Neural cell (in vitro differentiated cells): ENCODE results near the gene COL4A1. TPM values are rescaled to one million over a fixed set of nuclear protein-coding genes. Genes with fewer than 3 reads are reported as not detected.

Experiments used
- H2AFZ ChIP-seq: fragments of 200-600, 300-800 bp; sonication (generic), shearing (Covaris generic); 2 replicates; pipeline ENCODE4 v1.6.0; 2014; ENCODE audit warnings: low read depth, mild to moderate bottlenecking, antibody characterized with exemption, low read length, moderate library complexity
- H3F3A ChIP-seq: fragments of 200-600 bp; shearing (Covaris generic); 2 replicates; pipeline ENCODE4 v1.6.1; 2016; ENCODE audit warnings: mild to moderate bottlenecking, moderate library complexity, mixed read lengths, antibody characterized with exemption, low read length; ENCODE audit not compliant: insufficient read depth, poor library complexity, severe bottlenecking
- H3K27ac ChIP-seq: fragments of 200-600, 300-800 bp; sonication (generic), shearing (Covaris generic); 2 replicates; pipeline ENCODE4 v1.5.1; 2014; ENCODE audit warnings: mild to moderate bottlenecking, low read length, moderate library complexity
- H3K27me3 ChIP-seq: fragments of 300-800, 200-600 bp; sonication (generic), shearing (Covaris generic); 2 replicates; pipeline ENCODE4 v1.6.0; 2014; ENCODE audit warnings: mild to moderate bottlenecking, low read depth, low read length, moderate library complexity; ENCODE audit not compliant: insufficient read depth
- H3K36me3 ChIP-seq: fragments of 300-800, 200-600 bp; sonication (generic), shearing (Covaris generic); 2 replicates; pipeline ENCODE4 v1.5.1; 2014; ENCODE audit warnings: mild to moderate bottlenecking, antibody characterized with exemption, low read length, moderate library complexity; ENCODE audit not compliant: insufficient read depth
- H3K4me2 ChIP-seq: fragments of 300-800, 200-600 bp; sonication (generic), shearing (Covaris generic); 2 replicates; pipeline ENCODE4 v1.6.0; 2014; ENCODE audit warnings: mild to moderate bottlenecking, low read length
- H3K4me3 ChIP-seq: fragments of 300-800, 200-600 bp; sonication (generic), shearing (Covaris generic); 2 replicates; pipeline ENCODE4 v1.5.1; 2014; ENCODE audit warnings: mild to moderate bottlenecking, low read length, moderate library complexity
- H3K79me2 ChIP-seq: fragments of 200-600 bp; shearing (Covaris generic); replicated peaks from 2 replicates; pipeline ENCODE4 v1.6.0; 2014; ENCODE audit warnings: mild to moderate bottlenecking, low read length, moderate library complexity; ENCODE audit not compliant: insufficient read depth
- H3K9ac ChIP-seq: fragments of 300-800, 200-600 bp; sonication (generic), shearing (Covaris generic); 2 replicates; pipeline ENCODE4 v1.6.1; 2016; ENCODE audit warnings: mild to moderate bottlenecking, low read length, mixed read lengths
- H3K9me2 ChIP-seq: fragments of 200-600 bp; shearing (Covaris generic); 2 replicates; pipeline ENCODE4 v1.6.1; 2016; ENCODE audit warnings: mild to moderate bottlenecking, low read length, mixed read lengths; ENCODE audit not compliant: insufficient read depth
- H3K9me3 ChIP-seq: fragments of 200-600, 300-800 bp; sonication (generic), shearing (Covaris generic); 2 replicates; pipeline ENCODE4 v1.6.1; 2016; ENCODE audit warnings: mild to moderate bottlenecking, mixed run types, low read length, moderate library complexity, mixed read lengths
- H4K20me1 ChIP-seq: fragments of 200-600 bp; shearing (Covaris generic); 2 replicates; pipeline ENCODE4 v1.6.1; 2016; ENCODE audit warnings: mild to moderate bottlenecking, mixed run types; ENCODE audit not compliant: insufficient read depth
- EP300 ChIP-seq: fragments of 450-650 bp; conservative IDR thresholded peaks from 2 replicates; pipeline ENCODE4 v1.6.1; 2014; ENCODE audit warnings: antibody characterized with exemption, mild to moderate bottlenecking, moderate library complexity; ENCODE audit not compliant: poor library complexity, severe bottlenecking
- EZH2 ChIP-seq: fragments of 200-600, 300-800 bp; shearing (Covaris generic), sonication (generic); IDR thresholded peaks from 2 replicates; pipeline ENCODE4 v1.6.1; 2014; ENCODE audit warnings: antibody characterized with exemption, low read length, borderline replicate concordance, mild to moderate bottlenecking; ENCODE audit not compliant: insufficient read depth, poor library complexity, severe bottlenecking
- POLR2AphosphoS5 ChIP-seq: IDR thresholded peaks from 2 replicates; pipeline ENCODE4 v1.6.1; 2012
- RAD21 ChIP-seq: fragments of 450-650 bp; conservative IDR thresholded peaks from 2 replicates; pipeline ENCODE4 v1.6.1; 2014; ENCODE audit warnings: antibody characterized with exemption, mild to moderate bottlenecking, moderate library complexity
- SMC3 ChIP-seq: fragments of 450-650 bp; conservative IDR thresholded peaks from 2 replicates; pipeline ENCODE4 v1.6.1; 2014; ENCODE audit warnings: antibody characterized with exemption, mild to moderate bottlenecking, moderate library complexity; ENCODE audit not compliant: poor library complexity
- TAF1 ChIP-seq: IDR thresholded peaks from 2 replicates; pipeline ENCODE4 v1.6.1; 2012; ENCODE audit warnings: low read depth
- polyA plus RNA-seq: library from polyadenylated mRNA; depleted of rRNA; stranded (reverse); fragments of >200 nt; gene quantifications from 2 replicates; pipeline ENCODE4 v1.2.3, GENCODE V29; 2014
- TF ChIP-seq, protein P1 (sequence below): fragments of 450-650 bp; IDR thresholded peaks from 2 replicates; pipeline ENCODE4 v1.5.1; 2014; ENCODE audit warnings: antibody characterized with exemption, mild to moderate bottlenecking, moderate library complexity; ENCODE audit not compliant: poor library complexity, severe bottlenecking
- TF ChIP-seq, protein P2 (sequence below): IDR thresholded peaks from 2 replicates; pipeline ENCODE4 v1.6.1; 2012; ENCODE audit warnings: borderline replicate concordance

The COL4A1 gene
- polyA plus RNA-seq, 1 donor from 2014 or later: 13.1 TPM

GRCh38 chr13:110213461-110214074, 93.4 kb downstream of the COL4A1 start:
- Histone ChIP-seq H3K9me2 (no peaks in the 10 kb centered on the region), H3K79me2 (no peaks in the 10 kb centered on the region), H4K20me1 (no peaks in the 10 kb centered on the region), H3K36me3 (no peaks in the 10 kb centered on the region), H3F3A (no peaks in the 10 kb centered on the region), H3K27ac (no peak overlapping the region), H3K9me3 (no peaks in the 10 kb centered on the region), H3K4me3 (no peak overlapping the region), H3K9ac (no peak overlapping the region), H3K27me3 (no peaks in the 10 kb centered on the region), H2AFZ (no peak overlapping the region), H3K4me2 (no peak overlapping the region)
- TF ChIP-seq EZH2 (no peak), POLR2AphosphoS5 (no peak), EP300 (no peak), RAD21 (no peak), SMC3 (no peak), TAF1 (no peak)
- TF ChIP-seq, protein P1, sequence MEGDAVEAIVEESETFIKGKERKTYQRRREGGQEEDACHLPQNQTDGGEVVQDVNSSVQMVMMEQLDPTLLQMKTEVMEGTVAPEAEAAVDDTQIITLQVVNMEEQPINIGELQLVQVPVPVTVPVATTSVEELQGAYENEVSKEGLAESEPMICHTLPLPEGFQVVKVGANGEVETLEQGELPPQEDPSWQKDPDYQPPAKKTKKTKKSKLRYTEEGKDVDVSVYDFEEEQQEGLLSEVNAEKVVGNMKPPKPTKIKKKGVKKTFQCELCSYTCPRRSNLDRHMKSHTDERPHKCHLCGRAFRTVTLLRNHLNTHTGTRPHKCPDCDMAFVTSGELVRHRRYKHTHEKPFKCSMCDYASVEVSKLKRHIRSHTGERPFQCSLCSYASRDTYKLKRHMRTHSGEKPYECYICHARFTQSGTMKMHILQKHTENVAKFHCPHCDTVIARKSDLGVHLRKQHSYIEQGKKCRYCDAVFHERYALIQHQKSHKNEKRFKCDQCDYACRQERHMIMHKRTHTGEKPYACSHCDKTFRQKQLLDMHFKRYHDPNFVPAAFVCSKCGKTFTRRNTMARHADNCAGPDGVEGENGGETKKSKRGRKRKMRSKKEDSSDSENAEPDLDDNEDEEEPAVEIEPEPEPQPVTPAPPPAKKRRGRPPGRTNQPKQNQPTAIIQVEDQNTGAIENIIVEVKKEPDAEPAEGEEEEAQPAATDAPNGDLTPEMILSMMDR: no peak
- TF ChIP-seq, protein P2, sequence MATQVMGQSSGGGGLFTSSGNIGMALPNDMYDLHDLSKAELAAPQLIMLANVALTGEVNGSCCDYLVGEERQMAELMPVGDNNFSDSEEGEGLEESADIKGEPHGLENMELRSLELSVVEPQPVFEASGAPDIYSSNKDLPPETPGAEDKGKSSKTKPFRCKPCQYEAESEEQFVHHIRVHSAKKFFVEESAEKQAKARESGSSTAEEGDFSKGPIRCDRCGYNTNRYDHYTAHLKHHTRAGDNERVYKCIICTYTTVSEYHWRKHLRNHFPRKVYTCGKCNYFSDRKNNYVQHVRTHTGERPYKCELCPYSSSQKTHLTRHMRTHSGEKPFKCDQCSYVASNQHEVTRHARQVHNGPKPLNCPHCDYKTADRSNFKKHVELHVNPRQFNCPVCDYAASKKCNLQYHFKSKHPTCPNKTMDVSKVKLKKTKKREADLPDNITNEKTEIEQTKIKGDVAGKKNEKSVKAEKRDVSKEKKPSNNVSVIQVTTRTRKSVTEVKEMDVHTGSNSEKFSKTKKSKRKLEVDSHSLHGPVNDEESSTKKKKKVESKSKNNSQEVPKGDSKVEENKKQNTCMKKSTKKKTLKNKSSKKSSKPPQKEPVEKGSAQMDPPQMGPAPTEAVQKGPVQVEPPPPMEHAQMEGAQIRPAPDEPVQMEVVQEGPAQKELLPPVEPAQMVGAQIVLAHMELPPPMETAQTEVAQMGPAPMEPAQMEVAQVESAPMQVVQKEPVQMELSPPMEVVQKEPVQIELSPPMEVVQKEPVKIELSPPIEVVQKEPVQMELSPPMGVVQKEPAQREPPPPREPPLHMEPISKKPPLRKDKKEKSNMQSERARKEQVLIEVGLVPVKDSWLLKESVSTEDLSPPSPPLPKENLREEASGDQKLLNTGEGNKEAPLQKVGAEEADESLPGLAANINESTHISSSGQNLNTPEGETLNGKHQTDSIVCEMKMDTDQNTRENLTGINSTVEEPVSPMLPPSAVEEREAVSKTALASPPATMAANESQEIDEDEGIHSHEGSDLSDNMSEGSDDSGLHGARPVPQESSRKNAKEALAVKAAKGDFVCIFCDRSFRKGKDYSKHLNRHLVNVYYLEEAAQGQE: no peak

GRCh38 chr13:110212529-110212928, 94.4 kb downstream of the COL4A1 start:
- H3K27ac ChIP-seq: no peak overlapping the region
- H3K9ac ChIP-seq: no peak overlapping the region
- H3K27me3 ChIP-seq: no peaks in the 10 kb centered on the region
- no peak overlapping the region for H3K4me2 ChIP-seq
- H3K4me3 ChIP-seq: no peak overlapping the region
- TF ChIP-seq SMC3: no peak
- TF ChIP-seq, protein P1: no peak
- TF ChIP-seq, protein P2: no peak
- no peak overlapping the region for H2AFZ ChIP-seq
- no peaks in the 10 kb centered on the region for H3K9me2 ChIP-seq
- no peaks in the 10 kb centered on the region for H4K20me1 ChIP-seq
- H3K9me3 ChIP-seq: no peaks in the 10 kb centered on the region
- H3K79me2 ChIP-seq: no peaks in the 10 kb centered on the region
- H3K36me3 ChIP-seq: no peaks in the 10 kb centered on the region
- no peaks in the 10 kb centered on the region for H3F3A ChIP-seq
